HCT116 (cell line): ENCODE results near the gene HTR2C. TPM values are rescaled to one million over a fixed set of nuclear protein-coding genes. Genes with fewer than 3 reads are reported as not detected.

ENCODE experiments used
- ATAC-seq: fragments of 200-7000 bp; cut with Tn5 transposase; 2 replicates; pipeline ENCODE4 v1.9.1; 2020; ENCODE audit warnings: mild to moderate bottlenecking, moderate library complexity
- BruUV-seq: library from RNA; stranded (reverse); fragments of 400-500 nt; replicated peaks from 2 replicates; lab custom pipeline; 2021; lab: Mats Ljungman, UMichigan
- CTCF ChIA-PET: fragments of 300-600 bp; sonication (Branson Sonifier 250); formaldehyde crosslinking; loops from one replicate; lab custom pipeline; 2021; ENCODE audit warnings: antibody characterized with exemption; lab: Charles Lee
- POLR2A ChIA-PET: fragments of 300-600, 350-600 bp; sonication (Branson Sonifier 250); formaldehyde crosslinking; loops from one replicate; lab custom pipeline; 2021; ENCODE audit warnings: antibody characterized with exemption; lab: Charles Lee
- RAD21 ChIA-PET, 2 experiments: fragments of 300-600 bp; sonication (Branson Sonifier 250); formaldehyde crosslinking; loops; one replicate each; lab custom pipeline; 2023; ENCODE audit warnings: low total read pairs in 2 of 2; ENCODE audit not compliant: uncharacterized antibody in 2 of 2, unreplicated experiment in 2 of 2, low non-redundant PET in 1 of 2; lab: Charles Lee
- DNase-seq: peaks from one replicate; pipeline ENCODE4 v3.0.0-alpha.2; 2010; ENCODE audit warnings: low read depth, low spot score
- H2AFZ ChIP-seq: fragments of 200-600 bp; shearing (Covaris generic), sonication (generic); 2 replicates; pipeline ENCODE4 v1.6.1; 2017; ENCODE audit warnings: low read depth, mixed run types, mixed read lengths, antibody characterized with exemption, low read length; ENCODE audit not compliant: poor library complexity, severe bottlenecking
- H3K27ac ChIP-seq: 2 replicates; pipeline ENCODE4 v1.5.1; 2012; ENCODE audit warnings: low read depth, low read length
- H3K27me3 ChIP-seq: fragments of 200-600 bp; sonication (generic); 2 replicates; pipeline ENCODE4 v1.6.1; 2016; ENCODE audit warnings: mixed run types, low read length, mixed read lengths; ENCODE audit not compliant: insufficient read depth
- H3K36me3 ChIP-seq, 2 experiments: fragments of 200-500 bp in 1 of 2; fragments of 200-600 bp in 1 of 2; sonication (Bioruptor generic) in 1 of 2; sonication (generic) in 1 of 2; 2 replicates each; pipeline versions ENCODE4 v1.5.1 to v1.6.1; 2014 to 2016; ENCODE audit warnings: low read length in 2 of 2, inconsistent platforms in 1 of 2, mixed read lengths in 1 of 2, mixed run types in 1 of 2; ENCODE audit not compliant: insufficient read depth in 2 of 2, control insufficient read depth in 1 of 2
- H3K4me1 ChIP-seq, 2 experiments: fragments of 200-600 bp in 1 of 2; sonication (generic) in 1 of 2; 2 replicates each; pipeline versions ENCODE4 v1.5.1 to v1.6.1; 2012 to 2017; ENCODE audit warnings: low read length in 2 of 2, inconsistent platforms in 1 of 2, mild to moderate bottlenecking in 1 of 2, mixed read lengths in 1 of 2, mixed run types in 1 of 2, moderate library complexity in 1 of 2; ENCODE audit not compliant: insufficient read depth in 2 of 2, control insufficient read depth in 1 of 2
- H3K4me2 ChIP-seq: fragments of 200-600 bp; sonication (generic); 2 replicates; pipeline ENCODE4 v1.6.1; 2017; ENCODE audit warnings: mixed run types, low read length, mixed read lengths
- H3K4me3 ChIP-seq, 2 experiments: fragments of 200-600 bp in 1 of 2; sonication (generic) in 1 of 2; replicated peaks in 1 of 2; 2 replicates each; pipeline ENCODE4 v1.5.1; 2011 to 2016; ENCODE audit warnings: low read length in 2 of 2, control low read depth in 1 of 2, low read depth in 1 of 2, mild to moderate bottlenecking in 1 of 2, mixed read lengths in 1 of 2, mixed run types in 1 of 2
- H3K79me2 ChIP-seq: fragments of 200-600 bp; sonication (generic); 2 replicates; pipeline ENCODE4 v1.6.1; 2017; ENCODE audit warnings: mild to moderate bottlenecking, mixed run types, low read length, moderate library complexity, mixed read lengths; ENCODE audit not compliant: insufficient read depth
- H3K9ac ChIP-seq: fragments of 200-600 bp; sonication (generic); 2 replicates; pipeline ENCODE4 v1.6.1; 2016; ENCODE audit warnings: low read length, mixed read lengths
- H3K9me2 ChIP-seq: fragments of 200-600 bp; sonication (generic), shearing (Covaris generic); 2 replicates; pipeline ENCODE4 v1.6.1; 2017; ENCODE audit warnings: mixed run types, mild to moderate bottlenecking, moderate library complexity; ENCODE audit not compliant: insufficient read depth
- H3K9me3 ChIP-seq, 2 experiments: fragments of 200-500 bp in 1 of 2; fragments of 200-600 bp in 1 of 2; sonication (Bioruptor generic) in 1 of 2; sonication (generic) in 1 of 2; 2 replicates each; pipeline ENCODE4 v1.6.1; 2014 to 2017; ENCODE audit warnings: low read length in 2 of 2, mixed read lengths in 2 of 2, inconsistent platforms in 1 of 2, low read depth in 1 of 2, mild to moderate bottlenecking in 1 of 2, mixed run types in 1 of 2, moderate library complexity in 1 of 2; ENCODE audit not compliant: control insufficient read depth in 1 of 2, insufficient read depth in 1 of 2
- H4K20me1 ChIP-seq: fragments of 200-600 bp; sonication (generic), shearing (Covaris generic); 2 replicates; pipeline ENCODE4 v1.6.1; 2017; ENCODE audit warnings: mixed run types, mild to moderate bottlenecking, moderate library complexity; ENCODE audit not compliant: insufficient read depth
- CEBPB ChIP-seq: IDR thresholded peaks from 2 replicates; pipeline ENCODE4 v1.6.1; 2012; ENCODE audit warnings: low read depth
- ELF1 ChIP-seq: IDR thresholded peaks from 2 replicates; pipeline ENCODE4 v1.6.1; 2012; ENCODE audit warnings: low read depth, borderline replicate concordance
- EZH2 ChIP-seq: fragments of 200-600 bp; sonication (generic); IDR thresholded peaks from 2 replicates; pipeline ENCODE4 v1.6.1; 2017; ENCODE audit warnings: antibody characterized with exemption, mixed run types
- POLR2A ChIP-seq: IDR thresholded peaks from 2 replicates; pipeline ENCODE4 v1.7.0; 2011; ENCODE audit warnings: borderline replicate concordance; ENCODE audit not compliant: insufficient read depth, insufficient read length; ENCODE audit errors: extremely low read depth
- POLR2AphosphoS5 ChIP-seq: IDR thresholded peaks from 2 replicates; pipeline ENCODE4 v1.6.1; 2011; ENCODE audit warnings: mild to moderate bottlenecking, low read depth, low read length, moderate library complexity
- RAD21 ChIP-seq: IDR thresholded peaks from 2 replicates; pipeline ENCODE4 v1.6.1; 2012; ENCODE audit warnings: low read depth, mild to moderate bottlenecking
- SIN3A ChIP-seq: IDR thresholded peaks from 2 replicates; pipeline ENCODE4 v1.6.1; 2012; ENCODE audit warnings: low read depth
- YY1 ChIP-seq: IDR thresholded peaks from 2 replicates; pipeline ENCODE4 v1.6.1; 2011; ENCODE audit warnings: low read length, low read depth, moderate library complexity, mild to moderate bottlenecking; ENCODE audit not compliant: insufficient replicate concordance; ENCODE audit errors: extremely low read depth
- intact Hi-C: fragments of 100-400 bp; cut with micrococcal nuclease; formaldehyde crosslinking; loops from 2 replicates; pipeline ENCODE4 v1.10.0; 2022
- total RNA-seq: library from RNA; stranded (reverse); gene quantifications from one replicate; pipeline ENCODE4 v1.2.1, GENCODE V29; 2021; ENCODE audit not compliant: unreplicated experiment
- TF ChIP-seq, protein P1 (sequence below), 3 experiments: fragments of 200-600 bp in 1 of 3; sonication (generic) in 1 of 3; IDR thresholded peaks in 2 of 3; conservative IDR thresholded peaks in 1 of 3; 2 replicates each; pipeline ENCODE4 v1.5.1; 2012 to 2017; ENCODE audit warnings: low read depth in 2 of 3, low read length in 2 of 3, antibody characterized with exemption in 1 of 3, borderline replicate concordance in 1 of 3, control low read depth in 1 of 3, mild to moderate bottlenecking in 1 of 3, mixed read lengths in 1 of 3, mixed run types in 1 of 3, moderate library complexity in 1 of 3; ENCODE audit not compliant: insufficient read depth in 1 of 3
- TF ChIP-seq, protein P2 (sequence below): IDR thresholded peaks from 2 replicates; pipeline ENCODE4 v1.6.1; 2012
- TF ChIP-seq, protein P3 (sequence below): IDR thresholded peaks from 2 replicates; pipeline ENCODE4 v1.6.1; 2012; ENCODE audit warnings: low read depth

The HTR2C gene
- total RNA-seq, 1 experiment from 2014 or later: not detected

DNA sequence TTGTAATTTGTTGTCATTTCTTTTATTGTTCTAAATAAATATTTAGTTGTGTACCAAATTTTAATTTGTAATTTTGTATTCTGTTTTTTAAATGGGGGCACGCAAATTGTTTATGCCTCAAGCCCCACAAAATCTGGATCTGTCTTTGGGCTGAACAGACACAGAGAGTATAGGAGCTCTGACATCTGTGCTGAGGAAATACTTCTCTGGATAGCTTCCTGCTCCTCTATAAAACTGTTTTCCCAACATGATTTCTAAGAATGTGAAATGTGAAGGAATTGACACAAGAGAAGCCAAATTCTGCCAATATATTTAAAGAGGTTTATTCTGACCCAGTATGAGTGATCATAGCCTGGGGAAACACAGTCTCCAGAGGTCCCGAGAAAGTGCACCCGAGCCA lies 340.5 kb downstream of the HTR2C start:
- Histone ChIP-seq H3K79me2 (no peaks in the 10 kb centered on the region), H3K9me3 (no peaks in the 10 kb centered on the region), H3K4me3 (no peak overlapping the region), H2AFZ (no peak overlapping the region), H3K27ac (no peak overlapping the region), H3K9ac (no peak overlapping the region), H3K4me2 (no peak overlapping the region), H3K4me1 (no peaks in the 10 kb centered on the region), H3K27me3 (no peaks in the 10 kb centered on the region), H4K20me1 (no peaks in the 10 kb centered on the region), H3K36me3 (no peaks in the 10 kb centered on the region)
- POLR2A ChIA-PET: no interaction called here
- RAD21 ChIA-PET: no interaction called here
- DNase-seq: no peak
- no peak for ATAC-seq
- intact Hi-C loops: no loop called here
- CTCF ChIA-PET: no interaction called here
- no peak for TF ChIP-seq POLR2A
- no peak for TF ChIP-seq EZH2
- TF ChIP-seq, protein P1, sequence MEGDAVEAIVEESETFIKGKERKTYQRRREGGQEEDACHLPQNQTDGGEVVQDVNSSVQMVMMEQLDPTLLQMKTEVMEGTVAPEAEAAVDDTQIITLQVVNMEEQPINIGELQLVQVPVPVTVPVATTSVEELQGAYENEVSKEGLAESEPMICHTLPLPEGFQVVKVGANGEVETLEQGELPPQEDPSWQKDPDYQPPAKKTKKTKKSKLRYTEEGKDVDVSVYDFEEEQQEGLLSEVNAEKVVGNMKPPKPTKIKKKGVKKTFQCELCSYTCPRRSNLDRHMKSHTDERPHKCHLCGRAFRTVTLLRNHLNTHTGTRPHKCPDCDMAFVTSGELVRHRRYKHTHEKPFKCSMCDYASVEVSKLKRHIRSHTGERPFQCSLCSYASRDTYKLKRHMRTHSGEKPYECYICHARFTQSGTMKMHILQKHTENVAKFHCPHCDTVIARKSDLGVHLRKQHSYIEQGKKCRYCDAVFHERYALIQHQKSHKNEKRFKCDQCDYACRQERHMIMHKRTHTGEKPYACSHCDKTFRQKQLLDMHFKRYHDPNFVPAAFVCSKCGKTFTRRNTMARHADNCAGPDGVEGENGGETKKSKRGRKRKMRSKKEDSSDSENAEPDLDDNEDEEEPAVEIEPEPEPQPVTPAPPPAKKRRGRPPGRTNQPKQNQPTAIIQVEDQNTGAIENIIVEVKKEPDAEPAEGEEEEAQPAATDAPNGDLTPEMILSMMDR (IDR thresholded peaks at IDR 0.05 in 2 of 3, conservative IDR thresholded peaks at IDR 0.05 in 1 of 3; ENCODE audit: borderline replicate concordance in 1 of 3, insufficient read depth in 1 of 3, low read depth in 2 of 3, low read length in 2 of 3): no peak
- TF ChIP-seq YY1: no peak
- TF ChIP-seq CEBPB: no peak
- no peak for TF ChIP-seq POLR2AphosphoS5
- TF ChIP-seq, protein P2, sequence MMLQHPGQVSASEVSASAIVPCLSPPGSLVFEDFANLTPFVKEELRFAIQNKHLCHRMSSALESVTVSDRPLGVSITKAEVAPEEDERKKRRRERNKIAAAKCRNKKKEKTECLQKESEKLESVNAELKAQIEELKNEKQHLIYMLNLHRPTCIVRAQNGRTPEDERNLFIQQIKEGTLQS: no peak
- TF ChIP-seq, protein P3, sequence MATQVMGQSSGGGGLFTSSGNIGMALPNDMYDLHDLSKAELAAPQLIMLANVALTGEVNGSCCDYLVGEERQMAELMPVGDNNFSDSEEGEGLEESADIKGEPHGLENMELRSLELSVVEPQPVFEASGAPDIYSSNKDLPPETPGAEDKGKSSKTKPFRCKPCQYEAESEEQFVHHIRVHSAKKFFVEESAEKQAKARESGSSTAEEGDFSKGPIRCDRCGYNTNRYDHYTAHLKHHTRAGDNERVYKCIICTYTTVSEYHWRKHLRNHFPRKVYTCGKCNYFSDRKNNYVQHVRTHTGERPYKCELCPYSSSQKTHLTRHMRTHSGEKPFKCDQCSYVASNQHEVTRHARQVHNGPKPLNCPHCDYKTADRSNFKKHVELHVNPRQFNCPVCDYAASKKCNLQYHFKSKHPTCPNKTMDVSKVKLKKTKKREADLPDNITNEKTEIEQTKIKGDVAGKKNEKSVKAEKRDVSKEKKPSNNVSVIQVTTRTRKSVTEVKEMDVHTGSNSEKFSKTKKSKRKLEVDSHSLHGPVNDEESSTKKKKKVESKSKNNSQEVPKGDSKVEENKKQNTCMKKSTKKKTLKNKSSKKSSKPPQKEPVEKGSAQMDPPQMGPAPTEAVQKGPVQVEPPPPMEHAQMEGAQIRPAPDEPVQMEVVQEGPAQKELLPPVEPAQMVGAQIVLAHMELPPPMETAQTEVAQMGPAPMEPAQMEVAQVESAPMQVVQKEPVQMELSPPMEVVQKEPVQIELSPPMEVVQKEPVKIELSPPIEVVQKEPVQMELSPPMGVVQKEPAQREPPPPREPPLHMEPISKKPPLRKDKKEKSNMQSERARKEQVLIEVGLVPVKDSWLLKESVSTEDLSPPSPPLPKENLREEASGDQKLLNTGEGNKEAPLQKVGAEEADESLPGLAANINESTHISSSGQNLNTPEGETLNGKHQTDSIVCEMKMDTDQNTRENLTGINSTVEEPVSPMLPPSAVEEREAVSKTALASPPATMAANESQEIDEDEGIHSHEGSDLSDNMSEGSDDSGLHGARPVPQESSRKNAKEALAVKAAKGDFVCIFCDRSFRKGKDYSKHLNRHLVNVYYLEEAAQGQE: no peak
- TF ChIP-seq RAD21: no peak
- TF ChIP-seq ELF1: no peak
- TF ChIP-seq SIN3A: no peak
- TF ChIP-seq, all 23 proteins: peak for 0
- no peaks in the 10 kb centered on the region for H3K9me2 ChIP-seq
- BruUV-seq: no TSS peak
